Measurements from ENCODE around the gene ACTN3. TPM values are rescaled to one million over a fixed set of nuclear protein-coding genes. Genes with fewer than 3 reads are reported as not detected.

ACTN3 gene
- total RNA-seq, 1 experiment from 2014 or later: not detected

DNA sequence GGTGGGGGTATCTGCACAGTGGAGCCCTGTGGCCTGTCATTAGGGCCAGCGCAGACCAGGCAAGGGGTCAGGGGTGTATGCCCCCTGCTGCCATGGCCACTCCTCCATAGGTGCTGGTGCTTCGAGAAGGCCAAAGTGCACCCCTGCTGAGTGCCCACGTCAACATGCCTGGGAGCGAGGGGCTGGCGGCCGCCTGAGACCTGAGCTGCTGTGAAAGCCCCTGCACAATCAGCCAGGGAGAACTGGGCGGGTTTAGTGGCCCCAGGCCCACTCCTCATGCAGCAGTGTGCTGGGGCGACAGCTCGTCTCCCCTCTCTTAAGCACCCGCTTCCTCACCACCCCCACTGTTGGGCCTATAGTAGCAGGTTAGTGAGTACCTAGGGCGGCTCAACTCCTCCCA, 14.9 kb upstream of the ACTN3 start:
- Mint-ChIP-seq H3K4me3 (ENCODE audit: unreplicated experiment) (no peak overlapping the region), H3K9me3 (ENCODE audit: unreplicated experiment) (no peaks in the 10 kb centered on the region), H3K27ac (ENCODE audit: unreplicated experiment) (no peak overlapping the region), H3K4me1 (ENCODE audit: low read depth, unreplicated experiment) (no peaks in the 10 kb centered on the region), H3K27me3 (ENCODE audit: insufficient read depth, unreplicated experiment) (no peaks in the 10 kb centered on the region), H3K36me3 (ENCODE audit: insufficient read depth, unreplicated experiment) (peaks cover 5% of the 10 kb centered on the region)
- no peaks in the 10 kb centered on the region for H3K4me1 ChIP-seq
- TF ChIP-seq CTCF (IDR thresholded peaks at IDR 0.05; ENCODE audit: insufficient read depth in 1 of 2, low read depth in 1 of 2, low read length in 1 of 2, severe bottlenecking in 1 of 2, unreplicated experiment in 1 of 2): no peak
- peaks cover under 1% of the 10 kb centered on the region; the same call in 1 of the 2 replicates for H3K36me3 ChIP-seq (ENCODE audit: control insufficient read depth, insufficient read depth, low read length)
- H3K4me3 ChIP-seq (ENCODE audit: low read depth, low read length): no peak overlapping the region
- ChIA-PET POLR2A (no interaction called here), CTCF (no interaction called here)
- no TSS peak for BruUV-seq (replicated peaks)
- no peak for DNase-seq
- intact Hi-C loops (cut with micrococcal nuclease; ENCODE audit: unreplicated experiment): no loop called here
- no peaks in the 10 kb centered on the region; the same call in 1 of the 2 replicates for H3K9me3 ChIP-seq
- H3K27me3 ChIP-seq (replicated peaks; ENCODE audit: control insufficient read depth, insufficient read depth, low read length): no peaks in the 10 kb centered on the region

DNA sequence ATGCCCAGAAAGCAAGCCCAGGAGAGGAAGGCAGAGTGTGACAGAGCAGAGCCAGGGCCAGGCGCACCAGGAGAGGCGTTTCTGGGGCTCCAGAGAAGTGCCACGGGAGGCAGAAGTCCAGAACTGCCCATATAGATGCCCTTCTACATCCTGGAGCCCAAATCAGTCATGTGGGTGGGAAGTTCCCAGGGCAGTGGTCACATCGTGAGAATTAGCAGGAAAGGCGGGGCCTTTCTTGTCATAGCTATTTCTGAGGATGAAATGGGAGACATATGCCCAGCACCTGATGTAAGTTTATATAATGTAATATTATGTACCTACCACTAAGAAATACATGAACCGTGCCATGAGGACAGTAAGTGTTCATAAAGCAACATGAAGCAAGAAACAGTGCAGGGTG, 13.9 kb upstream of the ACTN3 start:
- BruUV-seq (replicated peaks): no TSS peak
- POLR2A ChIA-PET: no interaction called here

DNA sequence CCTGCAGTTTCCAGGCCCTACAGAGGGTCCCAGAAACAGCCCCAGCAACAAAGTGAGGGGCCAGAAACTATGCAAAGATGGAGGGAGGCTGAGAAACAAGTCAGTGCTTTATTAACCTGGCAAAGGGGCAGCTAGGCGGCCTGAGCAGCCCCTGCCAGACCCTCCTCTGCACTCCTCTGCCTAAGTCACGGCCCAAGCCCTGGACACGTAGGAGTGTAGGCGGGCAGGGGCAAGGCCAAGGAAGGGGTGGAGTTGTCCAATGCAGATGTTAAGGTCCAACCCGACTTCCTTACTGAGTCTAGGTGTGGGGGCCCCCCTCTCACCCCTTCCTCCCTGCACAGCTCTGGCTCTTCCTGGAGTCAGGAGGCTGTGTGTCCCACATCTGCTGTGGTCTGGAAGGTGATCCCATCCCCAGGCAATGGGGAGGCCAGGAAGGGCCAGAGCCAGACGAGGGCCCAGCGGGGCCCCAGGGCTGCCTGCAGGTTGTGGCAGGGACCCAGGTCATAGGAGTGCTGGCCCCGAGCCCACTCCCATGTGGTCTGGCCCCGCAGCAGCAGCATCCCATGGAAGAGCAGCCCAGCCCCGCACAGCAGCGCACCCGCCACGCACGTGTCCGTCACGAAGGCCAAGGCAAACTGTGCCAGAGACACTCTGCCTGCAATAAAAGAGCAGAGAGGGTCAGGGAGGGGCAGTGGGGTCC, 7.4 kb upstream of the ACTN3 start:
- no peak overlapping the region for H3K27ac Mint-ChIP-seq (ENCODE audit: unreplicated experiment)
- 0 out of 2 replicates have a peak, but pooled peaks cover 3% of the 10 kb centered on the region for H3K4me1 ChIP-seq
- H3K36me3 ChIP-seq (ENCODE audit: control insufficient read depth, insufficient read depth, low read length): peaks cover 1% of the 10 kb centered on the region; the same call in 1 of the 2 replicates
- no peaks in the 10 kb centered on the region for H3K27me3 ChIP-seq (replicated peaks; ENCODE audit: control insufficient read depth, insufficient read depth, low read length)
- intact Hi-C loops (cut with micrococcal nuclease; ENCODE audit: unreplicated experiment): no loop called here
- peaks cover 35% of the 10 kb centered on the region for H3K36me3 Mint-ChIP-seq (ENCODE audit: insufficient read depth, unreplicated experiment)
- BruUV-seq (replicated peaks): no TSS peak
- H3K4me3 ChIP-seq (ENCODE audit: low read depth, low read length): no peak overlapping the region
- no peaks in the 10 kb centered on the region for H3K4me1 Mint-ChIP-seq (ENCODE audit: low read depth, unreplicated experiment)
- no peaks in the 10 kb centered on the region for H3K27me3 Mint-ChIP-seq (ENCODE audit: insufficient read depth, unreplicated experiment)
- TF ChIP-seq CTCF (IDR thresholded peaks at IDR 0.05; ENCODE audit: insufficient read depth in 1 of 2, low read depth in 1 of 2, low read length in 1 of 2, severe bottlenecking in 1 of 2, unreplicated experiment in 1 of 2): no peak
- CTCF ChIA-PET: no interaction called here
- H3K4me3 Mint-ChIP-seq (ENCODE audit: unreplicated experiment): no peak overlapping the region
- H3K9me3 ChIP-seq: no peaks in the 10 kb centered on the region
- no peak for DNase-seq
- H3K9me3 Mint-ChIP-seq (ENCODE audit: unreplicated experiment): no peaks in the 10 kb centered on the region
- POLR2A ChIA-PET: no interaction called here

More for the DNA sequence above, 13.9 kb upstream of the ACTN3 start:
- no peaks in the 10 kb centered on the region for H3K4me1 ChIP-seq
- CTCF ChIA-PET: no interaction called here
- H3K36me3 ChIP-seq (ENCODE audit: control insufficient read depth, insufficient read depth, low read length): peaks cover 1% of the 10 kb centered on the region; the same call in 1 of the 2 replicates
- H3K4me3 ChIP-seq (ENCODE audit: low read depth, low read length): no peak overlapping the region
- intact Hi-C loops (cut with micrococcal nuclease; ENCODE audit: unreplicated experiment): no loop called here
- no peak overlapping the region for H3K4me3 Mint-ChIP-seq (ENCODE audit: unreplicated experiment)
- TF ChIP-seq CTCF (IDR thresholded peaks at IDR 0.05; ENCODE audit: insufficient read depth in 1 of 2, low read depth in 1 of 2, low read length in 1 of 2, severe bottlenecking in 1 of 2, unreplicated experiment in 1 of 2): no peak
- no peak overlapping the region for H3K27ac Mint-ChIP-seq (ENCODE audit: unreplicated experiment)
- H3K9me3 Mint-ChIP-seq (ENCODE audit: unreplicated experiment): no peaks in the 10 kb centered on the region
- H3K9me3 ChIP-seq: no peaks in the 10 kb centered on the region; the same call in 1 of the 2 replicates
- no peaks in the 10 kb centered on the region for H3K4me1 Mint-ChIP-seq (ENCODE audit: low read depth, unreplicated experiment)
- no peaks in the 10 kb centered on the region for H3K27me3 ChIP-seq (replicated peaks; ENCODE audit: control insufficient read depth, insufficient read depth, low read length)
- H3K36me3 Mint-ChIP-seq (ENCODE audit: insufficient read depth, unreplicated experiment): peaks cover 11% of the 10 kb centered on the region
- DNase-seq: no peak
- no peaks in the 10 kb centered on the region for H3K27me3 Mint-ChIP-seq (ENCODE audit: insufficient read depth, unreplicated experiment)
